Smooth muscle cell (in vitro differentiated cells): ENCODE measurements around the gene FAM156B. TPM values are rescaled to one million over a fixed set of nuclear protein-coding genes. Genes with fewer than 3 reads are reported as not detected.
"Not testable (repeated sequence)": the region's sequence is repeated elsewhere in the genome, so short reads cannot be mapped to it uniquely, and the experiment has no call there.

Source experiments
- DNase-seq: peaks from one replicate; lab custom pipeline; 2025; ENCODE audit not compliant: unreplicated experiment; lab: John Stamatoyannopoulos, UW
- H2AFZ ChIP-seq: fragments of 200-600 bp; sonication (generic); 2 replicates; pipeline ENCODE4 v1.6.0; 2016; ENCODE audit warnings: antibody characterized with exemption, low read depth, mild to moderate bottlenecking
- H3F3A ChIP-seq: fragments of 200-600 bp; sonication (generic); 2 replicates; pipeline ENCODE4 v1.6.0; 2017; ENCODE audit warnings: antibody characterized with exemption, low read depth
- H3K27ac ChIP-seq: fragments of 200-600 bp; sonication (generic); 2 replicates; pipeline ENCODE4 v1.5.1; 2016; ENCODE audit warnings: low read depth, mild to moderate bottlenecking
- H3K27me3 ChIP-seq: fragments of 200-600 bp; sonication (generic); 2 replicates; pipeline ENCODE4 v1.6.1; 2016; ENCODE audit warnings: low read depth, mild to moderate bottlenecking
- H3K36me3 ChIP-seq: fragments of 200-600 bp; sonication (generic); 2 replicates; pipeline ENCODE4 v1.5.1; 2016; ENCODE audit warnings: low read depth
- H3K4me1 ChIP-seq: fragments of 200-600 bp; sonication (generic); 2 replicates; pipeline ENCODE4 v1.5.1; 2016; ENCODE audit warnings: low read depth
- H3K4me2 ChIP-seq: fragments of 200-600 bp; sonication (generic); 2 replicates; pipeline ENCODE4 v1.6.0; 2016; ENCODE audit warnings: mild to moderate bottlenecking
- H3K4me3 ChIP-seq: fragments of 200-600 bp; sonication (generic); 2 replicates; pipeline ENCODE4 v1.5.1; 2016; ENCODE audit warnings: mild to moderate bottlenecking
- H3K79me2 ChIP-seq: fragments of 200-600 bp; sonication (generic); 2 replicates; pipeline ENCODE4 v1.6.0; 2016; ENCODE audit warnings: low read depth, mild to moderate bottlenecking
- H3K9ac ChIP-seq: fragments of 200-600 bp; sonication (generic); 2 replicates; pipeline ENCODE4 v1.6.0; 2016; ENCODE audit warnings: low read depth
- H3K9me3 ChIP-seq: fragments of 200-600 bp; sonication (generic); replicated peaks from 2 replicates; pipeline ENCODE4 v1.5.1; 2016; ENCODE audit warnings: low read depth
- H4K20me1 ChIP-seq: fragments of 200-600 bp; sonication (generic); 2 replicates; pipeline ENCODE4 v1.6.0; 2016; ENCODE audit warnings: low read depth
- WGBS: methylation state at CpG from one replicate; pipeline ENCODE4 v1.1.7; 2016; ENCODE audit warnings: low lambda C conversion rate; 5-methylcytosine and 5-hydroxymethylcytosine counted together
- polyA plus RNA-seq: library from polyadenylated mRNA; unstranded; fragments of >200 nt; fragmentation: Nextera tagmentation; extraction: Ambion mirVana; gene quantifications from 2 replicates; pipeline ENCODE4 v1.2.1, GENCODE V29; 2016
- total RNA-seq: library from RNA; depleted of rRNA; stranded (reverse); fragments of >200 nt; gene quantifications from 2 replicates; pipeline ENCODE4 v1.2.3, GENCODE V29; 2014

The FAM156B gene
- total and polyA plus RNA-seq, 2 experiments from 2014 or later: 22.0 to 30.7 TPM

GRCh38 chrX:52887459-52887858 is 9.7 kb upstream of the FAM156B start:
- H3K27ac ChIP-seq, H4K20me1 ChIP-seq, H3F3A ChIP-seq, H3K9ac ChIP-seq, H3K79me2 ChIP-seq, H3K27me3 ChIP-seq, H3K36me3 ChIP-seq, H3K4me2 ChIP-seq, H3K4me1 ChIP-seq, H3K9me3 ChIP-seq, H3K4me3 ChIP-seq, H2AFZ ChIP-seq, DNase-seq: not testable (repeated sequence)
- no CpG with 5 or more reads among the region's 10 CpGs for WGBS

DNA sequence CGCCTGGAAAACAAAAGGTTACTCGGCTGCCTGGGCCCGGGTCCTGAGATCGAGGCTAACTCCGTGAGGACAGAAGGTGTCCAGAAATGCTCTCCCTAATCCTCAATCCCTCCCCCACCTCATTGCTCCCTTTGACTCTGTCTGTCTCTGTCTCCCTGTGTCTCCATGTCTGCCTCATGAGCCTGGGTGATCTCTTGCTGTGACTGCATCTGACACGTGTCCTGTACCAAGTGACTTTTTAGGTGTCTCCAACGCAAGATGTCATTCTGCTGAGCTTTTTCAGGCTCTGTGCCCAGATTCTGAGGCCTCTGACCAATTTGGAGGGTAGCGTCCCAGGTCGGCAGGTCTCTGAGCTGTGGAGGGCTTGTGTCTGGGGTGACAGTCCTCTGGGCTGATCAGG is 9.0 kb upstream of the FAM156B start:
- H3K27me3 ChIP-seq, H3K27ac ChIP-seq, H3K4me3 ChIP-seq, H3K9ac ChIP-seq, H3K9me3 ChIP-seq, H3F3A ChIP-seq, H3K36me3 ChIP-seq, H3K4me1 ChIP-seq, H4K20me1 ChIP-seq, H3K4me2 ChIP-seq, H3K79me2 ChIP-seq, H2AFZ ChIP-seq, DNase-seq: not testable (repeated sequence)
- whole genome bisulfite sequencing: no CpG with 5 or more reads among the region's 9 CpGs

GRCh38 chrX:52896438-52896837 is 692 bp upstream of the FAM156B start:
- not testable (repeated sequence) for H3K27ac ChIP-seq, H3K79me2 ChIP-seq, H3K36me3 ChIP-seq, H4K20me1 ChIP-seq, H3K4me2 ChIP-seq, H3F3A ChIP-seq, H3K4me3 ChIP-seq, H2AFZ ChIP-seq, H3K9me3 ChIP-seq, DNase-seq, H3K4me1 ChIP-seq, H3K27me3 ChIP-seq, H3K9ac ChIP-seq
- WGBS: no CpG with 5 or more reads among the region's 8 CpGs

- not testable (repeated sequence) for H3K9ac ChIP-seq, H2AFZ ChIP-seq, H3K9me3 ChIP-seq, H4K20me1 ChIP-seq, DNase-seq, H3K4me1 ChIP-seq, H3K27ac ChIP-seq, H3K4me2 ChIP-seq, H3K27me3 ChIP-seq, H3K36me3 ChIP-seq, H3F3A ChIP-seq, H3K79me2 ChIP-seq, H3K4me3 ChIP-seq
- WGBS: no CpG with 5 or more reads among the region's 10 CpGs
These were observed 8.4 kb downstream of the FAM156B start for GRCh38 chrX:52905531-52905930.

GRCh38 chrX:52906072-52906471 is 8.9 kb downstream of the FAM156B start:
- WGBS: no CpG with 5 or more reads among the region's 4 CpGs
- H3F3A ChIP-seq: not testable (repeated sequence)

DNA sequence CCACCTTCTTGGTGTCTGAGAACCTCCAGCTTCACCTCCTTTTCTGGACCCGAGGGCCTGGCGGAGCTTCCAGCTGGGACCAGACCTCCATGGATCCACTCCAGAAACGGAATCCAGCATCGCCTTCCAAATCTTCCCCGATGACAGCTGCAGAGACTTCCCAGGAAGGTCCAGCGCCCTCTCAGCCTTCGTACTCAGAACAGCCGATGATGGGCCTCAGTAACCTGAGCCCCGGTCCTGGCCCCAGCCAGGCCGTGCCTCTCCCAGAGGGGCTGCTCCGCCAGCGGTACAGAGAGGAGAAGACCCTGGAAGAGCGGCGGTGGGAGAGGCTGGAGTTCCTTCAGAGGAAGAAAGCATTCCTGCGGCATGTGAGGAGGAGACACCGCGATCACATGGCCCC is 10.0 kb downstream of the FAM156B start:
- H3K9ac ChIP-seq, H3K79me2 ChIP-seq, H3K27me3 ChIP-seq, H3K4me1 ChIP-seq, H2AFZ ChIP-seq, H3K36me3 ChIP-seq, H3K4me3 ChIP-seq, H3K4me2 ChIP-seq, DNase-seq, H3F3A ChIP-seq, H4K20me1 ChIP-seq, H3K27ac ChIP-seq, H3K9me3 ChIP-seq: not testable (repeated sequence)
- WGBS: no CpG with 5 or more reads among the region's 17 CpGs

More at GRCh38 chrX:52906072-52906471, 8.9 kb downstream of the FAM156B start:
- H3K27me3 ChIP-seq, H3K36me3 ChIP-seq, H4K20me1 ChIP-seq, H3K4me3 ChIP-seq, H3K79me2 ChIP-seq, H3K9me3 ChIP-seq, H3K9ac ChIP-seq, H2AFZ ChIP-seq, H3K4me1 ChIP-seq, H3K4me2 ChIP-seq, H3K27ac ChIP-seq, DNase-seq: not testable (repeated sequence)

GRCh38 chrX:52907900-52908299 is 10.8 kb downstream of the FAM156B start:
- no CpG with 5 or more reads among the region's 17 CpGs for WGBS
- not testable (repeated sequence) for H3K27me3 ChIP-seq, H3K4me1 ChIP-seq, H3K9me3 ChIP-seq, H3K4me2 ChIP-seq, H3F3A ChIP-seq, H3K36me3 ChIP-seq, H3K79me2 ChIP-seq, DNase-seq, H3K4me3 ChIP-seq, H2AFZ ChIP-seq, H4K20me1 ChIP-seq, H3K27ac ChIP-seq, H3K9ac ChIP-seq

DNA sequence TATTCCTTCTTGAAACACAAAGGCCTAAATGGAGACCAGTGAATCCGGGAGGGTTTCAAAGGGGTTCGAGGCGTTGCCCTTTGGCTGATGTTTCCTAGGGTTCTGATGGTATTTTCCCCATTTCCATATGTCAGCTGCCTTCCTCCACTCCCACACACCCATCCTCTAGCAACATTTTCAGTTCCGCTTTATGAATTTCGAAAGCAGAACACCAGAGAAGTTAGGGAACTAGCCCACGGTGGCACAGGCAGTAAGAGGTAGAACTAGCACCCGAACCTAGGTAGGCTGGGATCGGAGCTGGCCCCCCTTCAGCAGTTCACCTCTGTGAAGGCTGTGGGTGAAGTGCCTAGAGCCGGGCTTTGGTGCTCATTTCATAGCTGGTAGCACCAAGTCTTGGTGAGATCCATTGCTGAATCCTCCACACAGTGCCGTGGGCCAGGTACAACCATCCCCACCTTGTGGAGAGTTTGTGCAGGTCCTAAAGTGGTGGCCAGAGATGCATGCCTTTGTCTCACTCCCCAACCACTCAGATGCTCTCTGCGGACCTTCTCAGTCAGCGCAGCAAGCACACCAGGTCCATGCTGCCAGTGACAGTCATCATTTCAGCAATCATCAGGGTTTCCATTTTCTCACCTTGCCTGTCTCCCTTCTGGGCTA is 12.3 kb downstream of the FAM156B start:
- not testable (repeated sequence) for H3K4me2 ChIP-seq, H3K27ac ChIP-seq, H3K4me1 ChIP-seq, H3K27me3 ChIP-seq, DNase-seq, H3K36me3 ChIP-seq, H2AFZ ChIP-seq, H3K79me2 ChIP-seq, H3K9ac ChIP-seq, H3K4me3 ChIP-seq, H3K9me3 ChIP-seq, H4K20me1 ChIP-seq, H3F3A ChIP-seq
- WGBS: no CpG with 5 or more reads among the region's 12 CpGs

DNA sequence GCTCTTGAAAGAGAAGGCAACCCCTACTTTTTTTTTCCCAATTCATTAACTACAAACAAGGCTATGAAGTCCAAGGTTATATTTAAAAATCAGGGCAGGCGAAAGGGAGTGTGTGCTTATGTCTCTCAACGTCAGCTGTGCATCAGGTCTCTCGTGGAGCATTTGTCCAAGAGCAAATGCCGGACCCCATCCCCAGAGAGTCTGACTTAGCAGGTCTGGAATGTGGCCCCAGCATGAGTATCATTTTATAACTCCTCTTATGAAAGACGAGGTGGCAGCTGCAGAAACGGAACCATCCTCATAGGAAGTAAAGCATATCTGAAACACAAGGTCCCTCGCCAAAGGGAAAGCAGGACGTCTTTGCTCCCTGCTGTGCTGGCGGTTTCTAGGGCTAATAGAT is 16.6 kb downstream of the FAM156B start:
- WGBS: no CpG with 5 or more reads among the region's 9 CpGs

More for the DNA sequence above, 16.6 kb downstream of the FAM156B start:
- H3K4me1 ChIP-seq, H3K4me2 ChIP-seq, H3K9ac ChIP-seq, H3K27ac ChIP-seq, H3K36me3 ChIP-seq, H3K4me3 ChIP-seq, H3K27me3 ChIP-seq, H3F3A ChIP-seq, H2AFZ ChIP-seq, DNase-seq, H4K20me1 ChIP-seq, H3K79me2 ChIP-seq, H3K9me3 ChIP-seq: not testable (repeated sequence)
